H1 (cell line): ENCODE data around the gene SPSB1. TPM values are rescaled to one million over a fixed set of nuclear protein-coding genes. Genes with fewer than 3 reads are reported as not detected.

ENCODE experiments used
- CTCF ChIA-PET: fragments of 300-600 bp; sonication (Branson Sonifier 250); formaldehyde crosslinking; loops from one replicate; lab custom pipeline; 2021; ENCODE audit not compliant: partially characterized antibody; lab: Charles Lee
- POLR2A ChIA-PET: fragments of 300-600 bp; sonication (Branson Sonifier 250); formaldehyde crosslinking; loops from one replicate; lab custom pipeline; 2021; ENCODE audit warnings: inconsistent platforms; ENCODE audit not compliant: partially characterized antibody; lab: Charles Lee
- DNase-seq, 2 experiments: peaks; one replicate each; pipeline versions ENCODE4 v3.0.0 to v3.0.0-alpha.2; 2010 to 2022; ENCODE audit warnings: low spot score in 2 of 2, low read depth in 1 of 2, mixed read lengths in 1 of 2
- FAIRE-seq: peaks from 2 replicates; lab custom pipeline; 2011; peaks lifted over from hg19 to GRCh38; lab: Jason Lieb, UNC
- H2AFZ ChIP-seq: 2 replicates; pipeline ENCODE4 v1.8.1; 2012; ENCODE audit warnings: low read length, inconsistent platforms
- H2AK5ac ChIP-seq: 2 replicates; pipeline ENCODE4 v1.6.1; 2013; ENCODE audit warnings: low read depth, low read length
- H2BK120ac ChIP-seq: replicated peaks from 2 replicates; pipeline ENCODE3; 2013; ENCODE audit warnings: low read depth, low read length, inconsistent platforms
- H2BK12ac ChIP-seq: 2 replicates; pipeline ENCODE4 v1.6.1; 2013; ENCODE audit warnings: low read depth, low read length
- H2BK15ac ChIP-seq: 2 replicates; pipeline ENCODE4 v1.6.1; 2013; ENCODE audit warnings: low read length
- H2BK20ac ChIP-seq: 2 replicates; pipeline ENCODE4 v1.6.1; 2013; ENCODE audit warnings: low read length
- H2BK5ac ChIP-seq: 2 replicates; pipeline ENCODE4 v1.6.1; 2013; ENCODE audit warnings: low read depth, low read length
- H3K14ac ChIP-seq: 2 replicates; pipeline ENCODE4 v1.6.1; 2013; ENCODE audit warnings: inconsistent platforms; ENCODE audit not compliant: insufficient read length
- H3K18ac ChIP-seq: 2 replicates; pipeline ENCODE4 v1.6.1; 2013; ENCODE audit warnings: low read length; ENCODE audit errors: extremely low read depth
- H3K23ac ChIP-seq: 2 replicates; pipeline ENCODE4 v1.6.1; 2013; ENCODE audit warnings: inconsistent platforms; ENCODE audit not compliant: insufficient read length
- H3K23me2 ChIP-seq: 2 replicates; pipeline ENCODE4 v1.6.1; 2013; ENCODE audit warnings: low read depth, low read length
- H3K27ac ChIP-seq: 2 replicates; pipeline ENCODE4 v1.6.1; 2011; ENCODE audit warnings: low read depth, low read length, inconsistent platforms
- H3K27me3 ChIP-seq, 4 experiments: replicated peaks in 1 of 4; 1 replicate in 1 of 4; 2 replicates in 3 of 4; pipeline versions ENCODE4 v1.6.1 to v1.8.1; 2011 to 2013; ENCODE audit warnings: low read length in 3 of 4, mild to moderate bottlenecking in 3 of 4, inconsistent platforms in 2 of 4, mixed read lengths in 2 of 4, moderate library complexity in 1 of 4; ENCODE audit not compliant: control insufficient read depth in 3 of 4, insufficient read depth in 3 of 4; ENCODE audit errors: extremely low read depth in 1 of 4
- H3K36me3 ChIP-seq, 4 experiments: 2 replicates each; pipeline versions ENCODE4 v1.6.1 to v1.8.1; 2011 to 2013; ENCODE audit warnings: mild to moderate bottlenecking in 4 of 4, low read length in 3 of 4, moderate library complexity in 2 of 4, control low read depth in 1 of 4, inconsistent platforms in 1 of 4; ENCODE audit not compliant: insufficient read depth in 4 of 4, control insufficient read depth in 2 of 4
- H3K4ac ChIP-seq: replicated peaks from 2 replicates; pipeline ENCODE3; 2013; ENCODE audit warnings: low read length, low read depth, mixed read lengths, inconsistent platforms; ENCODE audit not compliant: insufficient read length
- H3K4me1 ChIP-seq, 4 experiments: replicated peaks in 1 of 4; 1 replicate in 1 of 4; 2 replicates in 3 of 4; pipeline versions ENCODE4 v1.6.1 to v1.8.1; 2011 to 2013; ENCODE audit warnings: low read length in 3 of 4, inconsistent platforms in 2 of 4, mixed read lengths in 1 of 4; ENCODE audit not compliant: insufficient read depth in 4 of 4, control insufficient read depth in 3 of 4
- H3K4me2 ChIP-seq, 2 experiments: 2 replicates each; pipeline versions ENCODE4 v1.6.1 to v1.8.1; 2011 to 2013; ENCODE audit warnings: low read depth in 2 of 2, low read length in 2 of 2, control low read depth in 1 of 2, inconsistent platforms in 1 of 2, mild to moderate bottlenecking in 1 of 2; ENCODE audit not compliant: insufficient read depth in 1 of 2
- H3K4me3 ChIP-seq, 4 experiments: fragments of 200-600, 300-600 bp in 1 of 4; sonication (generic), shearing (Covaris generic), sonication (Bioruptor Twin) in 1 of 4; 2 replicates each; pipeline versions ENCODE4 v1.5.1 to v1.8.1; 2011 to 2016; ENCODE audit warnings: low read length in 4 of 4, low read depth in 3 of 4, control low read depth in 2 of 4, inconsistent platforms in 2 of 4, mild to moderate bottlenecking in 2 of 4, mixed read lengths in 1 of 4, moderate library complexity in 1 of 4; ENCODE audit not compliant: insufficient read depth in 2 of 4; ENCODE audit errors: extremely low read depth in 1 of 4
- H3K56ac ChIP-seq: replicated peaks from 2 replicates; pipeline ENCODE3; 2013; ENCODE audit warnings: low read depth, mild to moderate bottlenecking, mixed read lengths, low read length, inconsistent platforms; ENCODE audit not compliant: insufficient read length
- H3K79me1 ChIP-seq: 2 replicates; pipeline ENCODE4 v1.6.1; 2013; ENCODE audit warnings: low read depth, low read length, control low read depth
- H3K79me2 ChIP-seq, 2 experiments: 2 replicates each; pipeline versions ENCODE4 v1.6.1 to v1.8.1; 2012 to 2013; ENCODE audit warnings: low read length in 2 of 2, mild to moderate bottlenecking in 2 of 2, inconsistent platforms in 1 of 2; ENCODE audit not compliant: insufficient read depth in 2 of 2, control insufficient read depth in 1 of 2
- H3K9ac ChIP-seq, 4 experiments: replicated peaks in 1 of 4; 1 replicate in 1 of 4; 2 replicates in 3 of 4; pipeline versions ENCODE4 v1.6.1 to v1.8.1; 2011 to 2013; ENCODE audit warnings: low read depth in 3 of 4, low read length in 3 of 4, control low read depth in 2 of 4, mild to moderate bottlenecking in 2 of 4, moderate library complexity in 2 of 4, inconsistent platforms in 1 of 4; ENCODE audit errors: extremely low read depth in 1 of 4
- H3K9me3 ChIP-seq, 2 experiments: 2 replicates each; pipeline versions ENCODE4 v1.6.1 to v1.8.1; 2012 to 2013; ENCODE audit warnings: mild to moderate bottlenecking in 2 of 2, moderate library complexity in 2 of 2, control low read depth in 1 of 2, inconsistent platforms in 1 of 2, low read depth in 1 of 2, low read length in 1 of 2, mixed read lengths in 1 of 2; ENCODE audit not compliant: insufficient read depth in 2 of 2
- H4K20me1 ChIP-seq, 2 experiments: replicated peaks in 1 of 2; 2 replicates each; pipeline versions ENCODE3 to v1.8.1; 2011 to 2013; ENCODE audit warnings: inconsistent platforms in 2 of 2, low read length in 2 of 2, mild to moderate bottlenecking in 1 of 2; ENCODE audit not compliant: insufficient read depth in 2 of 2, control insufficient read depth in 1 of 2
- H4K5ac ChIP-seq: 2 replicates; pipeline ENCODE4 v1.6.1; 2013; ENCODE audit warnings: low read length, low read depth, mixed read lengths, inconsistent platforms; ENCODE audit not compliant: insufficient read length
- H4K8ac ChIP-seq: 2 replicates; pipeline ENCODE4 v1.8.0; 2013; ENCODE audit warnings: mild to moderate bottlenecking, moderate library complexity, low read length, inconsistent platforms; ENCODE audit not compliant: insufficient read depth; ENCODE audit errors: extremely low read depth
- H4K91ac ChIP-seq: replicated peaks from 2 replicates; pipeline ENCODE3; 2013; ENCODE audit warnings: low read length, mixed read lengths, inconsistent platforms; ENCODE audit not compliant: insufficient read length
- BCL11A ChIP-seq, 2 experiments: IDR thresholded peaks; one replicate each; pipeline ENCODE4 v1.6.1; 2011; ENCODE audit warnings: low read depth in 2 of 2, low read length in 2 of 2, mild to moderate bottlenecking in 2 of 2
- EGR1 ChIP-seq: IDR thresholded peaks from 2 replicates; pipeline ENCODE4 v1.6.1; 2011; ENCODE audit warnings: low read depth, low read length, borderline replicate concordance
- HDAC6 ChIP-seq: IDR thresholded peaks from one replicate; pipeline ENCODE4 v1.7.1; 2012; ENCODE audit warnings: low read depth, mild to moderate bottlenecking, inconsistent platforms, low read length, moderate library complexity
- KDM4A ChIP-seq: IDR thresholded peaks from one replicate; pipeline ENCODE4 v1.7.1; 2012; ENCODE audit warnings: low read depth, mild to moderate bottlenecking, moderate library complexity, low read length, inconsistent platforms; ENCODE audit not compliant: severe bottlenecking
- NANOG ChIP-seq: IDR thresholded peaks from 2 replicates; pipeline ENCODE4 v1.6.1; 2011; ENCODE audit warnings: low read length, low read depth, mild to moderate bottlenecking, inconsistent platforms; ENCODE audit not compliant: insufficient read depth, poor library complexity, severe bottlenecking
- NRF1 ChIP-seq: IDR thresholded peaks from 2 replicates; pipeline ENCODE4 v1.6.1; 2011; ENCODE audit warnings: mild to moderate bottlenecking, low read depth, low read length, improper control_type of control experiment
- SIN3A ChIP-seq, 2 experiments: IDR thresholded peaks in 1 of 2; conservative IDR thresholded peaks in 1 of 2; 2 replicates each; pipeline ENCODE4 v1.6.1; 2011 to 2012; ENCODE audit warnings: low read length in 2 of 2, improper control_type of control experiment in 1 of 2, low read depth in 1 of 2, mild to moderate bottlenecking in 1 of 2
- SP1 ChIP-seq: IDR thresholded peaks from 2 replicates; pipeline ENCODE4 v1.6.1; 2011; ENCODE audit warnings: low read depth, low read length
- SP4 ChIP-seq: IDR thresholded peaks from 2 replicates; pipeline ENCODE4 v1.6.1; 2012; ENCODE audit warnings: low read length, inconsistent platforms
- TAF1 ChIP-seq: IDR thresholded peaks from 2 replicates; pipeline ENCODE4 v1.6.1; 2011; ENCODE audit warnings: mild to moderate bottlenecking, low read depth, low read length
- WGBS, 2 experiments: shearing (Covaris generic) in 1 of 2; methylation state at CpG; one replicate each; pipeline versions ENCODE4 v1.1.6 to v1.1.7; 2013 to 2015; ENCODE audit warnings: low lambda C conversion rate in 2 of 2, mixed read lengths in 2 of 2, inconsistent platforms in 1 of 2, low coverage in 1 of 2, missing lambda C conversion rate in 1 of 2; ENCODE audit not compliant: insufficient replicate concordance in 2 of 2, insufficient coverage in 1 of 2, insufficient read length in 1 of 2; ENCODE audit errors: extremely low coverage in 1 of 2, missing lambda C conversion rate in 1 of 2; 5-methylcytosine and 5-hydroxymethylcytosine counted together
- polyA plus RNA-seq, 7 experiments: library from polyadenylated mRNA; depleted of rRNA in 3 of 7; stranded (reverse) in 5 of 7; unstranded in 2 of 7; fragments of >200 nt in 5 of 7; fragments of 200-250 nt in 2 of 7; gene quantifications; 1 replicate in 5 of 7; 2 replicates in 1 of 7; 4 replicates in 1 of 7; pipeline versions ENCODE4 v1.2.1 to v1.2.3, GENCODE V29; 2011 to 2013; ENCODE audit warnings: missing spikeins in 2 of 7, mixed read lengths in 2 of 7
- total RNA-seq: library from RNA; stranded (reverse); fragmentation: NEBNext Ultra II Directional; extraction: Animal tissue kit (Norgen Biotek cat#: 25700); gene quantifications from 2 replicates; pipeline ENCODE4 v1.2.1, GENCODE V29; 2021
- TF ChIP-seq, protein P1 (sequence below), 3 experiments: IDR thresholded peaks; 1 replicate in 2 of 3; 2 replicates in 1 of 3; pipeline versions ENCODE4 v1.5.1 to v1.6.1; 2011; ENCODE audit warnings: low read length in 3 of 3, mild to moderate bottlenecking in 3 of 3, inconsistent platforms in 2 of 3, low read depth in 1 of 3, moderate library complexity in 1 of 3; ENCODE audit not compliant: insufficient read depth in 1 of 3; ENCODE audit errors: control extremely low read depth in 1 of 3
- TF ChIP-seq, protein P2 (sequence below): IDR thresholded peaks from 2 replicates; pipeline ENCODE4 v1.6.1; 2012; ENCODE audit warnings: inconsistent platforms

The SPSB1 gene
- total and polyA plus RNA-seq, 2 of the 8 experiments (the other 6 are each of a cell fraction or from before 2014, with no cell fraction given) = 5.3 to 6.4 TPM

DNA sequence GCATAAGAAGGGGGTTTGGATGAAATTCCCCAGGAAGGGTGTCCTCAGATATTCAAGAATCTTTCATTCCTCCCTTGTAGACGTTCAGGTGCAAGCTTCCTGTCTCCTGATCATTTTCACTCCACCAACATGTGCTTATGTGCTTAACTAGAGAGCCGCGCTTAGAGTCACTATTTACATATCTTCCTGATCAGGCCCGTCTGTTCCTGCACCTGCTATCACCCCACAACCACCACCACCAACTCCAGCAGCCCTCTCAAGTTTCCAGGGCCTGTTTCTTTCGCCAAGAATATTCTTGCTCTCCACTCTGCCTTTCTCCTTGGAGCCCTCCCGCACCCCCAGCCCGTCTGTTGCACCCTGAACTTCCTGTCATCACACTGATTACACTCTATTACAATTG lies 113.4 kb downstream of the SPSB1 start:
- H3K23ac ChIP-seq = no peak overlapping the region
- H3K4me2 ChIP-seq = no peak overlapping the region
- POLR2A ChIA-PET = no interaction called here
- H2AK5ac ChIP-seq = no peak overlapping the region
- no peaks in the 10 kb centered on the region; the same call in 1 of the 2 replicates for H3K79me1 ChIP-seq
- no peak overlapping the region for H2BK20ac ChIP-seq
- no peak overlapping the region for H2AFZ ChIP-seq
- H2BK15ac ChIP-seq = no peak overlapping the region
- H3K14ac ChIP-seq = no peak overlapping the region
- no peak overlapping the region for H3K18ac ChIP-seq
- no peak overlapping the region for H4K5ac ChIP-seq
- H3K4me3 ChIP-seq = no peak overlapping the region
- no peaks in the 10 kb centered on the region for H3K36me3 ChIP-seq
- FAIRE-seq = no peak
- CTCF ChIA-PET = interaction anchor here (0.8 to 2.4 kb wide), 4 partner anchors 9 to 50 kb away, joined by 3 to 8 read pairs (median 5); no protein-coding TSS in a partner anchor
- no peaks in the 10 kb centered on the region for H3K27me3 ChIP-seq
- H3K23me2 ChIP-seq = peaks cover 3% of the 10 kb centered on the region; the same call in 1 of the 2 replicates
- no peak overlapping the region for H4K8ac ChIP-seq
- no peak overlapping the region for H2BK12ac ChIP-seq
- no peaks in the 10 kb centered on the region for H3K79me2 ChIP-seq
- no peak overlapping the region for H3K9ac ChIP-seq
- 92% methylated on average over 7 of the region's 7 CpGs; no CpG with 5 or more reads in 1 of the 2 experiments for WGBS, 2 experiments
- no peak for DNase-seq
- no peak overlapping the region for H3K4ac ChIP-seq
- H4K91ac ChIP-seq = no peak overlapping the region
- H4K20me1 ChIP-seq = peaks cover 0 to 2% of the 10 kb centered on the region in 2 experiments
- no peak overlapping the region for H3K56ac ChIP-seq
- H2BK5ac ChIP-seq = no peak overlapping the region
- no peaks in the 10 kb centered on the region for H3K9me3 ChIP-seq
- H3K4me1 ChIP-seq = no peaks in the 10 kb centered on the region; a peak in 1 of 7 replicates
- no peak overlapping the region for H2BK120ac ChIP-seq
- no peak overlapping the region for H3K27ac ChIP-seq
- TF ChIP-seq SP4 = no peak
- no peak for TF ChIP-seq HDAC6
- TF ChIP-seq SIN3A (conservative IDR thresholded peaks at IDR 0.05 in 1 of 2, IDR thresholded peaks at IDR 0.05 in 1 of 2; ENCODE audit: low read depth in 1 of 2, low read length in 2 of 2) = no peak
- no peak for TF ChIP-seq SP1
- no peak for TF ChIP-seq EGR1
- TF ChIP-seq BCL11A (IDR thresholded peaks at IDR 0.05; ENCODE audit: low read depth in 2 of 2, low read length in 2 of 2) = no peak
- TF ChIP-seq NANOG = no peak
- TF ChIP-seq, protein P1, sequence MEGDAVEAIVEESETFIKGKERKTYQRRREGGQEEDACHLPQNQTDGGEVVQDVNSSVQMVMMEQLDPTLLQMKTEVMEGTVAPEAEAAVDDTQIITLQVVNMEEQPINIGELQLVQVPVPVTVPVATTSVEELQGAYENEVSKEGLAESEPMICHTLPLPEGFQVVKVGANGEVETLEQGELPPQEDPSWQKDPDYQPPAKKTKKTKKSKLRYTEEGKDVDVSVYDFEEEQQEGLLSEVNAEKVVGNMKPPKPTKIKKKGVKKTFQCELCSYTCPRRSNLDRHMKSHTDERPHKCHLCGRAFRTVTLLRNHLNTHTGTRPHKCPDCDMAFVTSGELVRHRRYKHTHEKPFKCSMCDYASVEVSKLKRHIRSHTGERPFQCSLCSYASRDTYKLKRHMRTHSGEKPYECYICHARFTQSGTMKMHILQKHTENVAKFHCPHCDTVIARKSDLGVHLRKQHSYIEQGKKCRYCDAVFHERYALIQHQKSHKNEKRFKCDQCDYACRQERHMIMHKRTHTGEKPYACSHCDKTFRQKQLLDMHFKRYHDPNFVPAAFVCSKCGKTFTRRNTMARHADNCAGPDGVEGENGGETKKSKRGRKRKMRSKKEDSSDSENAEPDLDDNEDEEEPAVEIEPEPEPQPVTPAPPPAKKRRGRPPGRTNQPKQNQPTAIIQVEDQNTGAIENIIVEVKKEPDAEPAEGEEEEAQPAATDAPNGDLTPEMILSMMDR (IDR thresholded peaks at IDR 0.05; ENCODE audit: control extremely low read depth in 1 of 3, insufficient read depth in 1 of 3, low read depth in 1 of 3, low read length in 3 of 3) = no peak
- TF ChIP-seq, protein P2, sequence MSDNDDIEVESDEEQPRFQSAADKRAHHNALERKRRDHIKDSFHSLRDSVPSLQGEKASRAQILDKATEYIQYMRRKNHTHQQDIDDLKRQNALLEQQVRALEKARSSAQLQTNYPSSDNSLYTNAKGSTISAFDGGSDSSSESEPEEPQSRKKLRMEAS = no peak
- TF ChIP-seq TAF1 = no peak
- TF ChIP-seq NRF1 = no peak
- no peak for TF ChIP-seq KDM4A
